ENCODE data around the gene ZNF524. TPM values are rescaled to one million over a fixed set of nuclear protein-coding genes. Genes with fewer than 3 reads are reported as not detected.

The ZNF524 gene
- total and polyA plus RNA-seq, 9 of the 15 experiments (the other 6 are each of a cell fraction or from before 2014, with no cell fraction given), result 0.08 to 15.6 (median 2.9) TPM

DNA sequence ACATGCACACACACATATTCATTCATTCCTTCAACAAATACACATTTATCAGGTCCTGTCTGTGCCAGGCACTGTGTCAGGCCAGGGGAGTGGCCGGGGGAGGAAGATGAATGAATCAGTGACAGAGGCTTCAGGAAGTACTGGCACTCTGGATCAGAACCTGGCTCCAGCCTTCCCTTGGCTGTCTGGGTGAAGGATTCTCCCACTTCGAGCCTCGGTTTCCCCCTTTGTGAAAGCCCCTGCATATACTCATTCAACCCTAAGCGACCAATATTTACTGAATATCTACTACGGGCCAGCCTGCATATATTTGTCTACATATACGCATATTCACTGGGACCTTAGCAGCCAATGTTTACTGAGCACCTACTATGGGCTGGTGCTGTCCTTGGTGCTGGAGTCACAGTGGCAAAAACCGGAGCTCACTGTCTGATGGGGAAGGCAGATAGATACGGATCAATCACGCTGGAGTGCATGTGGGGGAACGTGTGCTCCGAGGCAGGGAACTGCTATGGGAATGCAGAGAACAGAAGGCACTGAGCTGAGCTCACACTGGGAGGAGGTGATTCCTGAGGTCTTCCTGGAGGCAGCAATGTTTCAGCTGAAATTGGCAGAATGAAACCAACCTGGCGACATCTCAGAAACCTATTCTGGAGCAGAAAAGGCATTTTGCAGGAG, 18.8 kb upstream of the ZNF524 start (continued):
- TF ChIP-seq, protein P1, sequence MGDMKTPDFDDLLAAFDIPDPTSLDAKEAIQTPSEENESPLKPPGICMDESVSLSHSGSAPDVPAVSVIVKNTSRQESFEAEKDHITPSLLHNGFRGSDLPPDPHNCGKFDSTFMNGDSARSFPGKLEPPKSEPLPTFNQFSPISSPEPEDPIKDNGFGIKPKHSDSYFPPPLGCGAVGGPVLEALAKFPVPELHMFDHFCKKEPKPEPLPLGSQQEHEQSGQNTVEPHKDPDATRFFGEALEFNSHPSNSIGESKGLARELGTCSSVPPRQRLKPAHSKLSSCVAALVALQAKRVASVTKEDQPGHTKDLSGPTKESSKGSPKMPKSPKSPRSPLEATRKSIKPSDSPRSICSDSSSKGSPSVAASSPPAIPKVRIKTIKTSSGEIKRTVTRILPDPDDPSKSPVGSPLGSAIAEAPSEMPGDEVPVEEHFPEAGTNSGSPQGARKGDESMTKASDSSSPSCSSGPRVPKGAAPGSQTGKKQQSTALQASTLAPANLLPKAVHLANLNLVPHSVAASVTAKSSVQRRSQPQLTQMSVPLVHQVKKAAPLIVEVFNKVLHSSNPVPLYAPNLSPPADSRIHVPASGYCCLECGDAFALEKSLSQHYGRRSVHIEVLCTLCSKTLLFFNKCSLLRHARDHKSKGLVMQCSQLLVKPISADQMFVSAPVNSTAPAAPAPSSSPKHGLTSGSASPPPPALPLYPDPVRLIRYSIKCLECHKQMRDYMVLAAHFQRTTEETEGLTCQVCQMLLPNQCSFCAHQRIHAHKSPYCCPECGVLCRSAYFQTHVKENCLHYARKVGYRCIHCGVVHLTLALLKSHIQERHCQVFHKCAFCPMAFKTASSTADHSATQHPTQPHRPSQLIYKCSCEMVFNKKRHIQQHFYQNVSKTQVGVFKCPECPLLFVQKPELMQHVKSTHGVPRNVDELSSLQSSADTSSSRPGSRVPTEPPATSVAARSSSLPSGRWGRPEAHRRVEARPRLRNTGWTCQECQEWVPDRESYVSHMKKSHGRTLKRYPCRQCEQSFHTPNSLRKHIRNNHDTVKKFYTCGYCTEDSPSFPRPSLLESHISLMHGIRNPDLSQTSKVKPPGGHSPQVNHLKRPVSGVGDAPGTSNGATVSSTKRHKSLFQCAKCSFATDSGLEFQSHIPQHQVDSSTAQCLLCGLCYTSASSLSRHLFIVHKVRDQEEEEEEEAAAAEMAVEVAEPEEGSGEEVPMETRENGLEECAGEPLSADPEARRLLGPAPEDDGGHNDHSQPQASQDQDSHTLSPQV (IDR thresholded peaks at IDR 0.05), result no peak
- no peak for TF ChIP-seq GMEB1 (CRISPR knock-in tag; IDR thresholded peaks at IDR 0.05)
- TF ChIP-seq NR1H2 (CRISPR knock-in tag; IDR thresholded peaks at IDR 0.05), result 0 out of 2 replicates have a peak, but pooled peaks have one; percentile 31
- TF ChIP-seq, protein P2, sequence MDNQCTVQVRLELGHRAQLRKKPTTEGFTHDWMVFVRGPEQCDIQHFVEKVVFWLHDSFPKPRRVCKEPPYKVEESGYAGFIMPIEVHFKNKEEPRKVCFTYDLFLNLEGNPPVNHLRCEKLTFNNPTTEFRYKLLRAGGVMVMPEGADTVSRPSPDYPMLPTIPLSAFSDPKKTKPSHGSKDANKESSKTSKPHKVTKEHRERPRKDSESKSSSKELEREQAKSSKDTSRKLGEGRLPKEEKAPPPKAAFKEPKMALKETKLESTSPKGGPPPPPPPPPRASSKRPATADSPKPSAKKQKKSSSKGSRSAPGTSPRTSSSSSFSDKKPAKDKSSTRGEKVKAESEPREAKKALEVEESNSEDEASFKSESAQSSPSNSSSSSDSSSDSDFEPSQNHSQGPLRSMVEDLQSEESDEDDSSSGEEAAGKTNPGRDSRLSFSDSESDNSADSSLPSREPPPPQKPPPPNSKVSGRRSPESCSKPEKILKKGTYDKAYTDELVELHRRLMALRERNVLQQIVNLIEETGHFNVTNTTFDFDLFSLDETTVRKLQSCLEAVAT (IDR thresholded peaks at IDR 0.05), result no peak
- TF ChIP-seq CC2D1A (IDR thresholded peaks at IDR 0.05), result 0 out of 2 replicates have a peak, but pooled peaks have one; percentile 18
- 0 out of 2 replicates have a peak, but pooled peaks have one; percentile 20 for TF ChIP-seq CBX1 (IDR thresholded peaks at IDR 0.05; ENCODE audit: low read depth)
- TF ChIP-seq ZNF239 (CRISPR knock-in tag; IDR thresholded peaks at IDR 0.05), result peak; percentile 98
- 0 out of 4 replicates have a peak, but pooled peaks of 1 of the 2 experiments have one; percentile 5 for TF ChIP-seq FOXK2 (conservative IDR thresholded peaks at IDR 0.05 in 1 of 2, IDR thresholded peaks at IDR 0.05 in 1 of 2; ENCODE audit: low read depth in 2 of 2)
- TF ChIP-seq NR3C1 (CRISPR knock-in tag; IDR thresholded peaks at IDR 0.05), result peak; percentile 54; the same call in 1 of the 2 replicates
- TF ChIP-seq CAMTA2 (CRISPR knock-in tag; conservative IDR thresholded peaks at IDR 0.05), result no peak
- 0 out of 2 replicates have a peak, but pooled peaks have one; percentile 7 for TF ChIP-seq ZNF24 (IDR thresholded peaks at IDR 0.05)
- peak; percentile 69; the same call in 1 of the 2 replicates for TF ChIP-seq FOXP1 (CRISPR knock-in tag; IDR thresholded peaks at IDR 0.05)
- TF ChIP-seq ZNF12 (CRISPR knock-in tag; IDR thresholded peaks at IDR 0.05), result no peak
- peak; percentile 71; the same call in 1 of the 2 replicates for TF ChIP-seq HDAC2 (IDR thresholded peaks at IDR 0.05)
- peak; percentile 89 for TF ChIP-seq ADNP (tag; IDR thresholded peaks at IDR 0.05)
- TF ChIP-seq L3MBTL2 (IDR thresholded peaks at IDR 0.05), result no peak
- TF ChIP-seq CBX3 (IDR thresholded peaks at IDR 0.05; ENCODE audit: borderline replicate concordance in 1 of 2, low read length in 2 of 2), result peak in 1 of 2 experiments; percentile 64; a peak in 1 of 3 replicates
- no peak for TF ChIP-seq HLTF (IDR thresholded peaks at IDR 0.05)
- TF ChIP-seq RBM15 (IDR thresholded peaks at IDR 0.05; ENCODE audit: insufficient read depth, low read length), result no peak
- peak in 1 of 2 experiments; percentile 53; a peak in 1 of 4 replicates for TF ChIP-seq KDM1A (IDR thresholded peaks at IDR 0.05)
- no peak for TF ChIP-seq MEF2D (tag; conservative IDR thresholded peaks at IDR 0.05; ENCODE audit: low read depth)
- no peak for TF ChIP-seq ZNF324 (CRISPR knock-in tag; IDR thresholded peaks at IDR 0.05)
- TF ChIP-seq ZNF217 (CRISPR knock-in tag; IDR thresholded peaks at IDR 0.05), result no peak
